NB4 (cell line): ENCODE results near the gene CACNA1D.

Experiments
- MYC ChIP-seq: IDR thresholded peaks from 2 replicates; pipeline ENCODE4 v1.6.1; 2011; ENCODE audit warnings: low read depth, low read length
- TF ChIP-seq, protein P1 (sequence below): IDR thresholded peaks from one replicate; pipeline ENCODE4 v1.5.1; 2012; ENCODE audit warnings: low read depth, low read length

- TF ChIP-seq, protein P1, sequence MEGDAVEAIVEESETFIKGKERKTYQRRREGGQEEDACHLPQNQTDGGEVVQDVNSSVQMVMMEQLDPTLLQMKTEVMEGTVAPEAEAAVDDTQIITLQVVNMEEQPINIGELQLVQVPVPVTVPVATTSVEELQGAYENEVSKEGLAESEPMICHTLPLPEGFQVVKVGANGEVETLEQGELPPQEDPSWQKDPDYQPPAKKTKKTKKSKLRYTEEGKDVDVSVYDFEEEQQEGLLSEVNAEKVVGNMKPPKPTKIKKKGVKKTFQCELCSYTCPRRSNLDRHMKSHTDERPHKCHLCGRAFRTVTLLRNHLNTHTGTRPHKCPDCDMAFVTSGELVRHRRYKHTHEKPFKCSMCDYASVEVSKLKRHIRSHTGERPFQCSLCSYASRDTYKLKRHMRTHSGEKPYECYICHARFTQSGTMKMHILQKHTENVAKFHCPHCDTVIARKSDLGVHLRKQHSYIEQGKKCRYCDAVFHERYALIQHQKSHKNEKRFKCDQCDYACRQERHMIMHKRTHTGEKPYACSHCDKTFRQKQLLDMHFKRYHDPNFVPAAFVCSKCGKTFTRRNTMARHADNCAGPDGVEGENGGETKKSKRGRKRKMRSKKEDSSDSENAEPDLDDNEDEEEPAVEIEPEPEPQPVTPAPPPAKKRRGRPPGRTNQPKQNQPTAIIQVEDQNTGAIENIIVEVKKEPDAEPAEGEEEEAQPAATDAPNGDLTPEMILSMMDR, result no peak
- TF ChIP-seq MYC, result no peak
Observed at GRCh38 chr3:53657651-53658050, 163.2 kb downstream of the CACNA1D start.
